Stimulated activated naive CD4-positive, alpha-beta T cell treated with Interleukin-2 at 50 U/mL for 16 hours (primary cell): ENCODE results near the gene CLDN9.

ENCODE experiments used
- DNase-seq: peaks from one replicate; lab custom pipeline; 2025; lab: John Stamatoyannopoulos, UW

Gene CLDN9, protein sequence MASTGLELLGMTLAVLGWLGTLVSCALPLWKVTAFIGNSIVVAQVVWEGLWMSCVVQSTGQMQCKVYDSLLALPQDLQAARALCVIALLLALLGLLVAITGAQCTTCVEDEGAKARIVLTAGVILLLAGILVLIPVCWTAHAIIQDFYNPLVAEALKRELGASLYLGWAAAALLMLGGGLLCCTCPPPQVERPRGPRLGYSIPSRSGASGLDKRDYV

DNA sequence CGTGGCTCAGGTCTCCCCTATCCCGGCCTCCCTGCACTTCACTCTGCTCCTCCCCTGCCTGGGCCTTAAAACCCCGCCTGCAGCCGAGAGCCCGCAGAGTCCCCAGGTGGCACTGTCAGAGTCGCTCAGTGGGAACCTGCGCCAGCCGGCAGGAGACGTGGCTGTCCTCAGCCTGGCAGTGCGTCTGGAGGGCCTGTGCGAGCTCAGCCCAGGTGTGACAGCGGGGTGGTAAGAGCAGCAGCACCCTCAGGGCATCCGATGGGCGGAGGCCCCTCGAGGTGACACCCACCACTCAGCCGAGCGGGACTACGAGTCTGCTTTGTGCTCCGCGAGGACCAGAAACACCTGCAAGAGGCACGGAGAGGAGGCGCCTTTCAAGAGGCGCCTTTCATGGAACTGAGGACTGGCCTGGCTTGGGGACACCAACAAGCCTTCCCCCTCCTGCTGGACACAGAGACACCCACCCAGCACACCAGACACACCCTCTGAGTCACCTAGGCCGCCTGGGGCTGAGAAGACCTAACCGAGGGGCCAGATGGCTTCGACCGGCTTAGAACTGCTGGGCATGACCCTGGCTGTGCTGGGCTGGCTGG lies at the start of gene CLDN9:
TSS of gene CLDN9 (plus strand) at position 96 of the 593 bp plus-strand sequence. CDS start at position 536, 440 bp downstream.
- DNase-seq = no peak

DNA sequence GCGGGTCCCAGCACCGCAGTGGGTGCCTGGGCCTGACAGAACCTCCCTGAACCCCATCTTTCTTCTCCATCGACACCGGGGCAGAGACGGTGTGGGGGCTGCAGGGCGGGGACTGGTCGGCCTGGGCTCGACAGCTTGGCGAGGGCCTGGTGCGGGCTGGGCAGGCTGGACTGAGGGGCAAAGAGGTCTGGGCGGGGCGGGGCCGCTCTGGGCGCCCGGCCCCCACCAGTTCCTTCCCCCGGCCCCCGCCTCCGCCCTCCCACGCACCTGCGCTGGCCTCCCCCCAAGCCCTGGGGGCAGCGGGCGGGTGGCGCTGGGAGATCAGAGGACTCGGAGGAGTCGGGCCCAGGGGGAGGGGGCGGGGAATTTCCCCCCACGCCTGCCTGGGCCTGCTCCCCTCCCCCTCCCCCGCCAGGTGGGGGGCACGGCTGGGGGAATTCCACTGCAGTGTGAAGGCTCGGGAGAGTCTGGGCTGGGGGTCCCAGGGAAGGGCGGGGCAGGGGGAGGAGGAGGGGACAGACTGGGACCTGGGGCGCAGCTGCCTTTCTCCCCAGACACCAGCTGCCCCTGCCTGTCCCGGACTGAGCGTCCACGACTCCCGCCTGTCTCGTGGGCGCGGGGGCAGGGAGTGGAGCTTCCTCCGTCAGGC lies 49.5 kb upstream of the CLDN9 start:
- DNase-seq = no peak

DNA sequence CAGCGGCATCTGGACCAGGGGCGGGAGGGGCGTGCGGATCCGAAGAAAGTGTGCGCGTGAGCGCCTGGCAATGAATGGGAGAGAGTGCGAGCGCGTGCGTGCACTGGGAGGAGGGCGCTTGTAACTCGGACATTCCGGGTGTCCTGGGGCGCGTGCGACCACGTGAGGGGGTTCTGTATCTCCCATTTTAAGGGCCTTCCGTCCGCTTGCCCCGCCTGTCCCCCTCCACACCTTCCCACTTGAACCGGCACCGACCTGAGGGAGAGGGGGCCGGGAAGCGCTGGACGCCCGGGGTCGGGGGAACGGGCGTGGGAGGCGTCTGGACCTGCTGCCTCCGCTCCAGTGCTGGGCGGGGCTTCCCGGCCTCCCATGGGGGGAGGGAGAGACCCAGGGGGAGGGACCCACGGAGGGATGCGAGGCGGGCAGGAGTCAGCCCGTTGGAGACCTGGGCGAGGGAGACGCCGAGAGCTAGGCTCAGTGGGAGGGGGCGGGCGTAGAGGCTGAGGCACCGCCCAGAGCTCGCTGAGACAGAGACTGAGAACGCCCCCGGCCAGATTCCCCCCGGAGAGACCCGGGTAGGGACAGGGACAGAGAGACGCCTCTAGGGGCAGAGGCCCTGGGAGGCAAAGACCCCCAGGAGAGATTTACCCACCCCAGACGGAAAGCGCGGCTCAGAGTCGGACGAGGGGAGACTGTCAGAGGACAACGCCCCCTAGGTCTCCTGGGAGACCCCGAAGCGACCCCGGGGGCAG lies 48.8 kb upstream of the CLDN9 start, which contains the start of gene KREMEN2:
TSS of gene KREMEN2 (plus strand) at position 553 of the 752 bp plus-strand sequence. CDS start 246 bp downstream, outside the sequence.
- DNase-seq = peak; percentile 31

DNA sequence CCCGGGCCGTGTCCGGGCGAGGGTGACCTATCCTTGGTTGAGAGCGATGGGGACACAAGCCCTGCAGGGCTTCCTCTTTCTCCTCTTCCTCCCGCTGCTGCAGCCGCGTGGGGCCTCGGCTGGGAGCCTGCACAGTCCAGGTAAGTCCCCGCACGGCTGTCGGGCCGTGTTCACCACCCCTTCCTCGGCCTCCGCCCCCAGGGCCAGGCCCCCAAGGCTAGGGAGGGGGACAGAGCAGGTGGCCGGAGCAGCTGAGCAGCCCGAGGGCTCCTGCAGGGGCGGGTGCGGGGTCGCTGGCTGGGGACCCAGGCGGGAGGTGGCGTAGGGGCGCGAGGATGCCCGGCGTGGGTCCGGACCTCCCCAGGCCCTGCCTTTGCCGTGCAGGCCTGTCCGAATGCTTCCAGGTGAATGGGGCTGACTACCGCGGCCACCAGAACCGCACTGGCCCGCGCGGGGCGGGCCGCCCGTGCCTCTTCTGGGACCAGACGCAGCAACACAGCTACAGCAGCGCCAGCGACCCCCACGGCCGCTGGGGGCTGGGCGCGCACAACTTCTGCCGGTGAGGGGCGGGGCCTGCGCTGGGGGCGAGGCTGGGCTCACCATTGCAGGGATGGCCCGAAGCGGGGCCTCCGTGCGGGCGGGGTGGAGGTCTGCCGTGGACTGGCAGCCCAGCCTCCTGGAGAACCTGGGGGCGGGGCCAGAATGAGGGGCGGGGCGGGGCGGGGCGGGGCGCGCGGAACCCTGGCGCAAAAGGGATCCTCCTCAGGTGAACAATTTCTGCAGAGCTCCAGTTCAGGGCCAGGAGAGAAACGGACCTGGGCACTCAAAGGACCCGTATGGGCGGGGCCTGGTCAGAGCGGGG lies 48.0 kb upstream of the CLDN9 start:
- DNase-seq = peak; percentile 66

DNA sequence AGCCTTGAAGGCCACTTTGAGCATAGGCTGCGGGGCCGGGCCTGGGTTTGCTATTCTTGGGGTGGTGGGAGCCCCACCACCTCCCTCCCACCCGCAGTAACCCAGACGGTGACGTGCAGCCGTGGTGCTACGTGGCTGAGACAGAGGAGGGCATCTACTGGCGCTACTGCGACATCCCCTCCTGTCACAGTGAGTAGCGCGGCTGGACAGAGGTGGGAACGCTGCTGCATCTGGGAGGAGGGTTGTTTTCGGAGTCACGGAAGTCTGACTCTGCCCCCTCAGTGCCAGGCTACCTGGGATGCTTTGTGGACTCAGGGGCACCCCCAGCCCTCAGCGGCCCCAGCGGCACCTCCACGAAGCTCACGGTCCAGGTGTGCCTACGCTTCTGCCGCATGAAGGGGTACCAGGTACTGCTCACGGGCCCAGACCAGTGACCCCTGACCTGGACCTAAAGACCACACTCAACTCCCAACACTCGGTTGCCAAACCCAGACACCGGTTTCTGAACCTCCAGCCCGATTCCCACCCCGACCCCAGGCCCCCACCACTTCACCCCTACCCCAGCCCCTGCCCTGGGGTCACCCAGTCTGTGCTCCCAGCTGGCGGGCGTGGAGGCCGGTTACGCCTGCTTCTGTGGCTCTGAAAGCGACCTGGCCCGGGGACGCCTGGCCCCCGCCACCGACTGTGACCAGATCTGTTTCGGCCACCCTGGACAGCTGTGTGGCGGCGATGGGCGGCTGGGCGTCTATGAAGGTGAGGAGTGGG lies 46.5 kb upstream of the CLDN9 start:
- no peak for DNase-seq

DNA sequence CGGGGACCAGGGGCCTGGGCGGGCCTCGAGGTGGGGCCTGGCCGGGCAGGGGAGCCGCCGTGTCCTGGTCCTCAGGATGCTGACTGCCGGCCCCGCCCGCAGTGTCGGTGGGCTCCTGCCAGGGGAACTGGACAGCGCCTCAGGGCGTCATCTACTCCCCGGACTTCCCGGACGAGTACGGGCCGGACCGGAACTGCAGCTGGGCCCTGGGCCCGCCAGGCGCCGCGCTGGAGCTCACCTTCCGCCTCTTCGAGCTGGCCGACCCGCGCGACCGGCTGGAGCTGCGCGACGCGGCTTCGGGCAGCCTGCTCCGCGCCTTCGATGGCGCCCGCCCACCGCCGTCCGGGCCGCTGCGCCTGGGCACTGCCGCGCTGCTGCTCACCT lies 45.9 kb upstream of the CLDN9 start:
- DNase-seq = no peak

DNA sequence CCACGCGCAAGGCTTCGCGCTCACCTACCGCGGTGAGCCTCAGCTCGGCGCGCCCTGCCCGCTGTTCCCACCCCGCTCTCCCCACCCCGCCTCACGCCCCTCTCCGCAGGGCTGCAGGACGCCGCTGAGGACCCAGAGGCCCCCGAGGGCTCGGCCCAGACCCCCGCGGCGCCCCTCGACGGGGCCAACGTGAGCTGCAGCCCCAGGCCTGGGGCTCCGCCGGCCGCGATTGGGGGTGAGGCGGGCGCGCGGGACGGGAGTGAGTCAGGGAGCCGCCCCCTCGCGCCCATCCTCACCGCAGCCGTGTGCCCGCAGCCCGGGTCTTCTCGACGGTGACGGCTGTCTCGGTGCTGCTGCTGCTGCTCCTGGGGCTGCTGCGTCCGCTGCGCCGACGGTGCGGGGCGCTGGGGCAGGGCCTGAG lies 45.5 kb upstream of the CLDN9 start:
- no peak for DNase-seq

DNA sequence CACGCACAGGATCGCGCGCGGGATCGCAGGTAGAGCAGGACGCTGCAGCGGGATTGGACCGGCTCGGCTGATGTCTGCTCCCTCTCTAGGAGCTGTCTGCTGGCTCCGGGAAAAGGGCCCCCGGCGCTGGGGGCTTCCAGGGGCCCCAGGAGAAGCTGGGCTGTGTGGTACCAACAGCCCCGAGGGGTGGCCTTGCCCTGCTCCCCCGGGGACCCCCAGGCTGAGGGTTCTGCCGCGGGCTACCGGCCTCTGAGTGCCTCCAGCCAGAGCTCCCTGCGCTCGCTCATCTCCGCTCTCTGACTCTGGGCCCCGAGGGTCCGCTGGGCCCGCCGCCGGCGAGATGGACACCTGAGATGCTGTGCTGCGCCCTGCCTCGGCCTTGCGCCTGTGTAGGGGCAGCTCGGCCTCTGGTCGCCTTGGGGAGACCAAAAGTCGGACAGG lies 45.0 kb upstream of the CLDN9 start:
- no peak for DNase-seq

DNA sequence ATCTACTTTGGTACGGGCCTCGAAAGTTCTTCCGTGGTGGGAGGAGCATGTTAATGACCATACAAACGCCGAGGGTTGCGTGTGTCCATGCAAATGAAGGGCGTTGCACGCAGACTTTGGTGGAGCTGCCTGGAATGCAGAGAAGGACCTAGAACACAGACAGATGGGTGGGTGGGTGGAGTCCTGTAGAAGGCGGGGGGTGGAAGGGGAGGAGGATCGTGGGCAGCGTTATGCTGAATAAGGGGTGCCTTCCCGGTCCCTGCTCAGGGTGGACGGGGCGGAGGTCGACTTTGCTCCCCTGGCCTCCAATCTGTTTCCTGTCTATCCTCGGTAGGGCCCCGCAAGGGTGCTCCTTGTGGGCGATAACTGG lies 44.4 kb upstream of the CLDN9 start:
- DNase-seq = no peak

DNA sequence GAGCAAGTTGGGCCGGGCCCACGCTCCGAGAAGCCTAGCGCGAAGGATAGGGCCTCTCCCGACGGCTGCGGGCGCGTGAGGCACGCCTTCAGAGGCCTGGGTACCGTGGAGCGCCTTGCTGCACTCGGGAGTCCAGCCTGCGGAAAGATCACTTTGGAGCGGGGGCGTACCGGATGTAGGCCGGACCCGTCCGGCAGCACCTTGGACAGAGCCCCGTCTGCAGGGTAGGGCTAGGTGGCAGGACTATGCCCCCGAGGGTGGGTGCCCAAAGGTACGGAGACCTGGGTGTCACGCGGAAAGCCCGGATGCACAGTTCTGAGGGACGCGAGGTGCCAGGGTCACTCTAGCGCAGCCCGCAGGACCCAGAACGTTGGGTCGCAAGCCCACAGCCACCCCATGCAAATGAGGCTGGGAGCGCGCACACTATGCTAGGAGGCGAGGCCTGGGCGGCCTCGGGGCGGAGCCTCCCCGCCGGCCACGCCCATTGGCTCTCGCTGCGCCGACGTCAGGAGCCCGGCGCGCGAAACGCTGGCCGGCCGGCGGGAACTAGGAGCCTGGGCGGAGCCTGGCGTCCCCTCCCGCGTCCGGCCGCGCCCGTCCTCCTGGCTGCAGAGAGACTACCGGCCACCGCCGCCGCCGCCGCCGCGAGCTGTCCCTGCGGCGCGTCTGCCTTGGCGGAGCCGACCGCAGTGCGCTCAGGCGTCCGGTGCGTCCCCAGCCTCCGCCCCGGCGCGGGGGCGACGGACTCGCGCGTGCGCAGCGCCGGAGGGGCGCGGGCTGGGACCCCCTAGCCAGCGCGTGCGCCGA lies 43.8 kb upstream of the CLDN9 start, which contains the start of gene PAQR4:
TSS of gene PAQR4 (plus strand) at position 611 of the 807 bp plus-strand sequence. CDS start 327 bp downstream, outside the sequence.
- DNase-seq = peak; percentile 66

DNA sequence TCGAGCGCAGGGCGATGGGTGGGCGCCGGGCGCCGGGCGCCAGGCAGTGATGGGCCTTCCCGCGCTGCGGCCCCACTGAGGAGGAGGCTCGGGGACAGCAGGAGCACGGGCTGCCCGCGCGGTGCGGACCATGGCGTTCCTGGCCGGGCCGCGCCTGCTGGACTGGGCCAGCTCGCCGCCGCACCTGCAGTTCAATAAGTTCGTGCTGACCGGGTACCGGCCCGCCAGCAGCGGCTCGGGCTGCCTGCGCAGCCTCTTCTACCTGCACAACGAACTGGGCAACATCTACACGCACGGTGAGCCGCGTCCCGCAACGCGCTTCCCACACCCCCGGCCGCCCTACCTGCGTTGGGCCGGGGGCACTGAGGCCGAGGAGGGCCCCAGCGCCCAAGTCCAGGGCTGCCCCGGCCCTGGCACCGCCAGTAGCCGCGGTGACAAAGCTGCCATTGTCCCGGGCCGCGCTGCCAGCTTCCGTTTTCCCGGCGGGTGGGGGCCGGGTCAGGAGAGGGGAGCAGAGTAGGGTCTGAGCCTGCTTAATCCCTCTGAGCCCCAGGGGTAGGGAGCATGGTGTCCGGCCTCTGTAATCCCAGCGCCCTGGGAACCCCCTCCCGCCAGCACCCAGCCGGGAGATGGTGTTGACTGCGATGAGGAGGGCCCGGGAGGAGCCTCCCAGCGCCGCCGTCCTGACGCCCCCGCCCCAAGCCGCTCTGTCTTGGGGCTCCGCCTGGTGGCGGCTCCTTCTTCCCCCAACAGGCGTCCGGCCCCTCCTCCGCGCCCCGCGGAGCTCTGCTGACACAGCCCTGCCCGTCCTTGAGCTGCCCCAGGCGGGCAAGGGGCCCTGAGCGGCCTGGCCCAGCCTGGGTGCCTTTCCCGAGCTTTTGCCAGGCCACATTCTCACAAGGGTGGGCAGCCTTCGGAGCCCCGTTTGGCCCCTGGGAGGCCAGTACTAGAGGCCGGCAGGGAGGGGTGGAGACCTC lies 42.9 kb upstream of the CLDN9 start:
- DNase-seq = peak; percentile 71

DNA sequence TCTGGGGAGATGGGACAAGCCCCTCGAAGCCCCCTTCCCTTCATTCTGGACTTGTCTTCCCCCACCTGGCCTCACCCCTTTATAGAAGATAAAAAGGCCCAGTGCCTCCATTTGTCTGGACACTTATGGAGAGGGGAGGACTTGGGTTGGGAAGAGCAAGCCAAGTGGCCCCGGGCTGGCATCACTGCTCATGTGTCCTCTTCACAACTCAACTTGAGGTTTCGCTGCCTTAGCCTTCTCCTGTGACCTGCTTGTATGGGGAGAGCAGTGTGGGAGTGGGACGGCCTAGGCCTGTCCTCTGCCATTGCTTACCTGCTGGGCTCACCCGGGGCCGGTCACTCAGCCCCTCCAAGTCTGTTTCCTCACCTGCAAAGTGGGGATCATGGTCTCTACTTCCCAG lies 42.2 kb upstream of the CLDN9 start:
- DNase-seq = no peak

DNA sequence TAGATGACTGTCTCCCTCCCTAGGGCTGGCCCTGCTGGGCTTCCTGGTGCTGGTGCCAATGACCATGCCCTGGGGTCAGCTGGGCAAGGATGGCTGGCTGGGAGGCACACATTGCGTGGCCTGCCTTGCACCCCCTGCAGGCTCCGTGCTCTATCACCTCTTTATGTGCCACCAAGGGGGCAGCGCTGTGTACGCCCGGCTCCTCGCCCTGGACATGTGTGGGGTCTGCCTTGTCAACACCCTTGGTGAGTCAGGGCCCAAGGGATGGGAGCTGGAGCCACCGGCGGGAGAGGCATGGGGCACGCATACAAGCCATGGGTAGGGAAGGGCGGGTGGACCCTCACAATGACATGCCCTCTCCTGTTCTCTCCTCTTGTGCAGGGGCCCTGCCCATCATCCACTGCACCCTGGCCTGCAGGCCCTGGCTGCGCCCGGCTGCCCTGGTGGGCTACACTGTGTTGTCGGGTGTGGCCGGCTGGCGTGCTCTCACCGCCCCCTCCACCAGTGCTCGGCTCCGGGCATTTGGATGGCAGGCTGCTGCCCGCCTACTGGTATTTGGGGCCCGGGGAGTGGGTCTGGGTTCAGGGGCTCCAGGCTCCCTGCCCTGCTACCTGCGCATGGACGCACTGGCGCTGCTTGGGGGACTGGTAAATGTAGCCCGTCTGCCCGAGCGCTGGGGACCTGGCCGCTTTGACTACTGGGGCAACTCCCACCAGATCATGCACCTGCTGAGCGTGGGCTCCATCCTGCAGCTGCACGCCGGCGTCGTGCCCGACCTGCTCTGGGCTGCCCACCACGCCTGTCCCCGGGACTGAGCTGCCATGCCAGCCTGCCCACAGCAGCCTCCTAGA lies 41.4 kb upstream of the CLDN9 start:
- DNase-seq = no peak

DNA sequence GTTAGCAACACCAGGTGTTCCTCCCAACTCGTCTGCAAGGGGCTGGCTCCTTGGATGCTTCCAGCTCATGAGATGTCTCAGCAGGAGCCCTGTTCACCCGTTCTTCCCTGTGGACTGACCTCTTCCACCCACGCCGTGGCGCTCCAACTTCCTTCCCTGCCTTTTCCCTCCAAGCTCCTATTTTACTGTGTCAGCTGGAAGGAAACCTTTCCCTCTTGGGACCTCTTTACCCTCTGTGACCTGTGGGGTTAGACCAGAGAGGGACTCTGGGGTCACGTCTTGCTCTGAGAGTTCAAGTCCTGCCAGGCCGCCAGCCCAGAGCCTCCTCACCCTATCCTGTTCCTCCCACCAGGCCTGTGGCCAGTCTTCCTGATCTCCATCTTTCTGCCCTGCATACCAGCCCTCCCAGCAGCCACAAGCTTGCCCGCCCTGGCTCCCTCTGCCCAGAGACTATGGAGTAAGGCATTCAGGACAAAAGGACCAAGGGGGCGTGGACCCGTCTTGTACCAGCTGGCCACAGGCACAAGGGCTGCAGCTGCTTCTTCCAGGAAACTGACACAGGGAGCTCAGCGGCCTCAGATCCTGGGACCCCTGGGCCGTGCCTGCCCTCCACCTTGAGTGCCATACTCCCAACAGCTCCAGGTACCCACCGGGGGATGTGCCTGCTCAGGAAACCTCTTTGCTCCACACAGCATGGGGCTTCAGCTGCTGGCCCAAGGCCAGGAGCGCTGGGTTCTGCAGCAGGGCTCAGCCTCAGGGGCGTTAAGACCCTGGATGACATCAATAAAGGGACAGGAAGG lies 40.5 kb upstream of the CLDN9 start:
- DNase-seq = no peak

DNA sequence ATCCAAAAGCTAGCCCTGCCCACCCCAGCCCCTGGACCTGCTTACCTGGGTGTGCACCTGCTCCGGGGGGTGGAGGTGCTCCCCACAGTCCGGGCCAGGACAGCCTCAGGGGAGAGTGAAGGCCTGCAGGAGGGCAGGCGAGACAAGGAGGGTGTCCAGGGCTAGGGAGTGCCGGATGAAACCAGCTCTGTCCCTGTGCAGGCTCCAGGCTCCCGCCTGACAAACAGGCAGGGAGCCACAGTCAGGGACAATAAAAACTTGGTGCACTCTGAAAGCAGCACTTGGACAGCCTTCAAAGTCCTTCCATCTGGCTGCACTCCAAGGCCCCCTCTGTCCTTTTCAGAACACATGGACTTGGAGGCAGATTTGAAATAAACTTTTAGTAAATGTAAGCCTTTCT lies 39.6 kb upstream of the CLDN9 start:
- no peak for DNase-seq

DNA sequence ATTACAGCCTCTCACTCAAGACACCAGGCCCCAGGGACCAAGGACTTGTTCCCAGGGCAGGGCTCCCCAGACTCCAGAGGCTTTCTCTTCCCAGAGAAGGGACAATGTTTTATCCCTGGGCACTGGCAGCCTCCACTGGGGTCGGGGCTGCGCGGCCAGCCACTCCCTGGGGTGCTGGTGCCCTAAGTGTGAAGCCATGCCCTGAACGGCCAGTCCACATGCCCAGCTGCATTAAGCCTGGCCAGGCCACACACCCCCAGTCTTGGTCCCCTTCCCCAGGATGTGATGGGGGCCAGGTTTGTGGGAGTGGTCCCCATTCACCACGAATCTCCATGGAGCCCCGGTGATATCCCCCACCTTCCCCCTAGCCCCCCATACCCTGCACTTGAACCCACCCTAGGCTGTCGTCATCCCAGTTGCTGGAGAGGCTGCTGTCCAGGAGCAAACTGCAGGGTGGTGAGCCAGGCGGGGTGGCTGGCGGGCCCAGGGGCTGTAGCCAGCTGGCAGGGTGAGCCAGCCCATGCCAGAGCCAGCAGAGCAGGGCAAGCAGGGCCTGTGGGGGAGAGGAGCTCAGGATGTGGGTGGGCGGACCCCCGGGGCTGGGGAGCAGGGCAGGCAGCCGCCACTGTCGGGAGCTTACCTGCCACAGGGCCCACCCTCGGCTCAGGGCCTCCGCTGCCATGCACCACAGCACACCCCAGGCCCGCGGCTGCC lies 39.0 kb upstream of the CLDN9 start:
- no peak for DNase-seq
